Thyroid gland (tissue), 4 donors: ENCODE results near the gene OBSCN. TPM values are rescaled to one million over a fixed set of nuclear protein-coding genes. Genes with fewer than 3 reads are reported as not detected.
A peak's percentile ranks its signal among the peaks of the same experiment; 100 is the strongest.

Experiments used
- DNase-seq, 2 donors: peaks; one replicate each; pipeline ENCODE4 v3.0.0-alpha.2; 2019
- H3K27ac ChIP-seq, 3 donors: fragments of 200-600 bp; sonication (generic); 1 replicate in 2 of 3; 2 replicates in 1 of 3; pipeline ENCODE4 v1.5.1; 2016 to 2019; ENCODE audit warnings: mild to moderate bottlenecking in 1 of 3, moderate library complexity in 1 of 3
- H3K27me3 ChIP-seq: fragments of 200-600 bp; sonication (generic); one replicate; pipeline ENCODE4 v1.5.1; 2019
- H3K36me3 ChIP-seq, 2 donors: fragments of 200-600 bp; sonication (generic); one replicate each; pipeline ENCODE4 v1.5.1; 2016 to 2019
- H3K4me1 ChIP-seq, 2 donors: fragments of 200-600 bp; sonication (generic); one replicate each; pipeline ENCODE4 v1.5.1; 2017 to 2019
- H3K4me3 ChIP-seq, 3 donors: fragments of 200-600 bp; sonication (generic); replicated peaks in 1 of 3; 1 replicate in 2 of 3; 2 replicates in 1 of 3; pipeline ENCODE4 v1.5.1; 2016; ENCODE audit warnings: mild to moderate bottlenecking in 1 of 3
- H3K9me3 ChIP-seq: fragments of 200-600 bp; sonication (generic); one replicate; pipeline ENCODE4 v1.5.1; 2017
- CTCF ChIP-seq, 6 experiments: fragments of 200-600 bp in 3 of 6; fragments of 450-650 bp in 3 of 6; sonication (generic) in 3 of 6; IDR thresholded peaks; one replicate each; pipeline ENCODE4 v1.5.1; 2016 to 2019; ENCODE audit warnings: antibody characterized with exemption in 6 of 6, mild to moderate bottlenecking in 2 of 6, inconsistent platforms in 1 of 6, moderate library complexity in 1 of 6
- POLR2A ChIP-seq, 2 donors: fragments of 450-650 bp; IDR thresholded peaks; one replicate each; pipeline ENCODE4 v1.6.1; 2017; ENCODE audit warnings: antibody characterized with exemption in 2 of 2, mild to moderate bottlenecking in 2 of 2, moderate library complexity in 1 of 2
- WGBS, 2 donors: methylation state at CpG; one replicate each; pipeline ENCODE4 v1.1.5; 2017; 5-methylcytosine and 5-hydroxymethylcytosine counted together
- intact Hi-C: fragments of 100-400 bp; cut with DNase I; formaldehyde crosslinking; loops from one replicate; pipeline ENCODE4 v1.15.1; 2023
- total RNA-seq, 4 donors: library from RNA; depleted of rRNA; stranded (reverse); fragments of >200 nt; gene quantifications; one replicate each; pipeline ENCODE4 v1.2.3, GENCODE V29; 2016

Gene OBSCN
- total RNA-seq, 4 donors from 2014 or later = 24.0 to 35.1 (median 31.5) TPM

GRCh38 chr1:228376651-228377631 lies 169.1 kb downstream of the OBSCN start:
- Histone ChIP-seq H3K4me3 (no peak overlapping the region), H3K27me3 (no peaks in the 10 kb centered on the region), H3K27ac (peak overlapping the region in 2 of 3 donors; percentile 74 to 78), H3K36me3 (no peaks in the 10 kb centered on the region), H3K9me3 (no peaks in the 10 kb centered on the region), H3K4me1 (peaks cover 22 to 48% of the 10 kb centered on the region in 2 donors)
- intact Hi-C loops = loop anchor here (10.0 kb wide), 2 partner anchors 108 to 162 kb away; partner anchors contain the start of gene RNF187
- 77 to 97% methylated on average over 3 to 12 of the region's 31 CpGs for WGBS, 2 donors
- TF ChIP-seq POLR2A (IDR thresholded peaks at IDR 0.05) = no peak
- TF ChIP-seq CTCF (IDR thresholded peaks at IDR 0.05) = no peak
- DNase-seq = no peak

GRCh38 chr1:228377664-228378089 lies 169.8 kb downstream of the OBSCN start:
- Histone ChIP-seq H3K36me3 (no peaks in the 10 kb centered on the region), H3K27me3 (no peaks in the 10 kb centered on the region), H3K27ac (peak overlapping the region; percentile 59 to 78 (median 74)), H3K4me3 (peak overlapping the region in 1 of 3 donors; percentile 44), H3K9me3 (no peaks in the 10 kb centered on the region), H3K4me1 (peaks cover 16 to 41% of the 10 kb centered on the region in 2 donors)
- 85 to 100% methylated on average over 2 of the region's 5 CpGs for WGBS, 2 donors
- TF ChIP-seq CTCF (IDR thresholded peaks at IDR 0.05) (no peak), POLR2A (IDR thresholded peaks at IDR 0.05) (no peak)
- no peak for DNase-seq
- intact Hi-C loops = loop anchor here (10.0 kb wide), 2 partner anchors 107 to 163 kb away; partner anchors contain the start of gene RNF187

- H3K9me3 ChIP-seq = no peaks in the 10 kb centered on the region
- no peaks in the 10 kb centered on the region for H3K27me3 ChIP-seq
- no peaks in the 10 kb centered on the region for H3K36me3 ChIP-seq
- whole genome bisulfite sequencing, 2 donors = 0 to 2% methylated on average over 29 to 41 of the region's 73 CpGs
- H3K4me1 ChIP-seq = peaks cover 16 to 35% of the 10 kb centered on the region in 2 donors
- TF ChIP-seq POLR2A (IDR thresholded peaks at IDR 0.05) (peak in 1 of 2 donors; percentile 71), CTCF (IDR thresholded peaks at IDR 0.05) (peak in 5 of 6 experiments; percentile 26 to 77 (median 60))
- H3K27ac ChIP-seq = peak overlapping the region; percentile 74 to 82 (median 78)
- intact Hi-C loops = loop anchor here (10.0 kb wide), 2 partner anchors 107 to 163 kb away; partner anchors contain the start of gene RNF187
- peak; percentile 87 for DNase-seq
- peak overlapping the region in 2 of 3 donors; percentile 44 to 52 for H3K4me3 ChIP-seq
These were observed 170.4 kb downstream of the OBSCN start for GRCh38 chr1:228378090-228378872.

GRCh38 chr1:228378873-228379460 lies 171.1 kb downstream of the OBSCN start:
- H3K27me3 ChIP-seq = no peaks in the 10 kb centered on the region
- peak in 1 of 6 experiments; percentile 8 for TF ChIP-seq CTCF (IDR thresholded peaks at IDR 0.05)
- no peak for TF ChIP-seq POLR2A (IDR thresholded peaks at IDR 0.05)
- H3K27ac ChIP-seq = peak overlapping the region; percentile 74 to 82 (median 78)
- DNase-seq = peak; percentile 86 to 87
- H3K4me1 ChIP-seq = peaks cover 16 to 29% of the 10 kb centered on the region in 2 donors
- 9% methylated on average over 22 to 30 of the region's 48 CpGs for WGBS, 2 donors
- no peaks in the 10 kb centered on the region for H3K9me3 ChIP-seq
- H3K36me3 ChIP-seq = no peaks in the 10 kb centered on the region
- intact Hi-C loops = loop anchor here (10.0 kb wide), 2 partner anchors 106 to 164 kb away; partner anchors contain the start of gene RNF187
- H3K4me3 ChIP-seq = peak overlapping the region in 2 of 3 donors; percentile 44 to 52
